Fibroblast of peridontal ligament (primary cell): ENCODE results near the gene NEB.
"Not testable (repeated sequence)": the region's sequence is repeated elsewhere in the genome, so short reads cannot be mapped to it uniquely, and the experiment has no call there.

Source experiments
- DNase-seq: peaks from one replicate; pipeline ENCODE4 v3.0.0-alpha.2; 2010; ENCODE audit errors: extremely low read depth

Gene NEB

DNA sequence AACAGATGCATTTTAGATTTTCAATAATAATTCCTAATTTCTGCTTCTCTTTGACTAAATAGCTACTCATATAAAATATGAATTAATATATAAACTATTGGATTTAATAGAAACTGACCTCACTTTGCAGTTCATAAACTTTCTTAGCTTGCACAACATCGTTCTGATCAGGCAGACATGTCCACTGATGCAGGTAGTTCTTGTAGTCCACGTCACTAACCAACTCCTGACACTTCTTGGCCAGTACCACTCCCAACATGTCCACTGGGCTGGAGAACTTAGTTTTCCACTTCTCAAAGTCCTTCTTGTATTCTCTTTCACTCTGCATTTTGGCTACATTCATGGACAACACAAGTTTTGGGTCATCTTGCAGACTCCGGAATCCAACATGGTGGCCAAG lies 83.8 kb downstream of the NEB start:
- no peak for DNase-seq

DNA sequence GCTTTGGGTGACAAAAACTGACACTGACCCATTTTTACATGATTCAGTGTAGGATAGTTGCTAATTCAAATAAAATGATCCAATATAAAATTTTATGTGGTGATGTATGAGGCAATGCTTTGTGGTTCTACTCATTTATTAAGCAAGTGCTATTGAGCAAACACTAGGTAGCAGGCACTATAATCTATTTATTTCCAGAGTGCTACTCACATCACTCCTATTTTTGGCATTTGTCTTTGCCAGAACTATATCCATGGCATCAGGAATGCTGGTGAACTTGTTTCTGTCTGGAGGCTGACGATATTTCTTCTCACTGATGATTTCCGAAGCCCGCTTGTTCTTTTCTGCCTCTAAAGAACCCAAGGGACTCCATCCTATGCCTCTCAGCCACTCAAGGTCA lies 84.3 kb downstream of the NEB start:
- DNase-seq, result no peak

DNA sequence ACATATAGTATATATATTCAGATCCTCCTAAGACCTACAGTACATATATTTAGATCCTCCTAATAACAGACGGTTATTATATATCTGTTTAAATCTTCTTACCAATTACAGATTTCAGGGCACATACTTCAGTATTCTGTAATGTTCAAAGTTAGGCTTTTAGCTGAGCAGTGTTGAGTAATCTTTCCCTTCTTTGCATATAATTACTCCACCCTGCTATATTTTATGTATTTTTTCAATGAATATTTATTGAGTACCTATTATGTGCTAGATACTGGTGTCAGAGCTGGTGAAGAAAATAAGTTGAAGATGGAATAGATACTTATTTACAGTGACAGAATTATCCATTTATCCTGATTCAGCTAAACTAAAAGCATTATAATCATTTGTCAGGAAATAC lies 84.9 kb downstream of the NEB start:
- DNase-seq, result no peak

DNA sequence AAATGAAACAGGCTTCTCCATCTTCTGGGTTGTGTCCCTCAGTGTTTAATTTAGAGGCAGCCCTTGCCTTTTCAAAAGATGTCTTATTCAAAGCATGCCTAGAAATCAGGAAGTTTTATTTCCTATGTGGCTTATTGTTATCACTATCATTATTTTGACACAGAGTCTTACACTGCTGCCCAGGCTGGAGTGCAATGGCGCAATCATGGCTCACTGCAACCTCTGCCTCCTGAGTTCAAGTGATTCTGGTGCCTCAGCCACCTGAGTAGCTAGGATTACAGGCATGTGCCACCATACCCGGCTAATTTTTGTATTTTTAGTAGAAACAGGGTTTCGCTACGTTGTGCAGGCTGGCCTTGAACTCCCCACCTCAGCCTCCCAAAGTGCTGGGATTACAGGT lies 87.8 kb downstream of the NEB start:
- not testable (repeated sequence) for DNase-seq

DNA sequence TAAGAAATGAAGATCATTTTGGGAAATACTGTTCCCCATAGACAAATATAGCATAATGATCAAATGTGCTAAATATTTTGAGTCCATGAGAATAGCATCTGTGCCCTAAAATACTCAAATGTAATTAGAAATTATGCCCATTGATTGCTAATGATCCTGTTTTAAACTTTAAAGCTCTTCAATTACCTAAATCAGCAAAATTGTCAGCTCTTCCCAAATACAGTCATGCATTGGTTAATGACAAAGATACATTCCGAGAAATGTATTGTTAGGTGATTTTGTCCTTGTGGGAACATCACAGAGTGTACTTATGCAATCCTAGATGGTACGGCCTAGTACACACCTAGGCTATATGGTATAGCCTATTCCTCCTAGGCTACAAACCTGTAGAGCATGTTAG lies 89.7 kb downstream of the NEB start:
- no peak for DNase-seq

DNA sequence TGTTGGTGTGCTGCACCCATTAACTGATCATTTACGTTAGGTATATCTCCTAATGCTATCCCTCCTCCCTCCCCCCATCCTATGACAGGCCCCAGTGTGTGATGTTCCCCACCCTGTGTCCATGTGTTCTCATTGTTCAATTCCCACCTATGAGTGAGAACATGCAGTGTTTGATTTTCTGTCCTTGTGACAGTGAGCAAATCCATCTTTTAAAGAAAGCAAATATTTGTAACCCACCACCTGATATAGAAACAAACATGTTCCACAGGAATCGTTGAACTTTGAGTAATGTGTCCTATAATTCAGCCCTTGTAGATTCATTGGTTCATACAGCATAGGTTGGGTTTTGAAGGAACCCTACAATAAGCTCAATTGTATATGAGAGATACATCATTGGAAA lies 92.4 kb downstream of the NEB start:
- DNase-seq, result not testable (repeated sequence)

DNA sequence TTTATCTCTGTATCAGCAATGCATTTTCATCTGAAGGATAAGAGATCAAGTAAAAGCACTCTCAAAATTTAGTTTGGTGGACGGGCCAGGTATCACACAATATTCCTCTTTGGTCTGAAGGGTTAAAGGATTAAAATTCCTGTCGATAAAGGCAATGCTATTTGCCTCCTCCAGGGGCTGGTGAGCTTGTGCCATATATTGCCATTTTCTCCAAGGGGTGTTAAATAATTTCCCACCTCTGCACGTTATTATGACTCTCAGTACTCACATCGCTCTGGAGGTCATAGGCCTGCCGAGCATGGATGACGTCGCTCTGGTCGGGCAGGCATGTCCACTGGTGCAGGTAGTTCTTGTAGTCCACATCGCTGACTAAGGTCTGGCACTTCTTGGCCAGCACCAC lies 94.2 kb downstream of the NEB start:
- DNase-seq, result no peak

DNA sequence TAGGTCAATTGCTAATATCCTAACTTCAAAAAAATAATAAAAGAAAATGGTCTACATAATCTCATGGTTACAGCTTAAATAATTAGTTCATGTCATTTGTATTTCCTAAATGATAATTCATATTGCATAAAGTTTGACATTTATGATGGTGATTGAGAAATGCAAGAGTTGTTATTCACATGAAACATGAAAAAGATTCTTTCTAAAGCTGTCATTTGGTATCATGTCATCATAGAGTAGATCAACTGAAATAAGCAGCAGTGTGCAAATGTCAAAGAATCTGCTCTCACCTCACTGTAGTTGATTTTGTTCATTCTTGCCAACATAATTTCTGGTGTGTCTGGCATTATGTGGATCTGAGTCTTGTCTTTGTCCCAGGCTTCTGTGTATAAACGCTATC lies 95.3 kb downstream of the NEB start:
- no peak for DNase-seq

DNA sequence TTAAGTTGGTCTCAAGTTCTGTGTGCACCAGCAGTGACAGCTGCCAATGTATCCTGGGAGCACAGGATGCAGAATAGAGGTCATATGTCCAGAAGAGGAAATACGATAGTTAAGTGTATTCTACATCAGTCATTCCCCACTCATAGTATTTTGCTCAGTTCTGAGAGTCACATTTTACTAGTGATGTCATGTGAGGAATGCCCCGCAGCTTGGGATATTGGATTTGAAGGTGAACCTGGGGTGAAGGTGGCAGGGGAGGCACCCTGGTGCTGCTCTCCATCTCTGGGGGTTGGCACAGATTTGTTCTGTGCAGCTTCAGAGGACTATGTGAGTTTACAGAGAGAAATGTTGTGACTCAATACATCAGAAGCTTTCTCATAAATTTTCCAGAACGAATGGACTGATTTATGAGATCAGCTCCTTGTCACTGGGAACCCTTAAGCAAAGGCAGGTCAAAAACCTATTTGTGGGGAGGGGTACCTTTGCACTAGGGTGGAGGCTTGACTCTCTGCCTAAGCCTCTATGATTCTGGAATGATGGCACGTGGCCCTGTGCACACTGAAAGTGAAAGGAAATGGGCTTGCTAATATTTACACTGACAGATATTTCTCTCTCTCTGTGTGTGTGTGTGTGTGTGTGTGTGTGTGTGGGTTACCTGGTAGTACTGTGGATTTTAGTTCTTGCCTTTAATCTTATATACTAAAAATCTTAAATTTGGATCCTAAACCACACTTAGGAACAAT lies 95.9 kb downstream of the NEB start:
- no peak for DNase-seq

DNA sequence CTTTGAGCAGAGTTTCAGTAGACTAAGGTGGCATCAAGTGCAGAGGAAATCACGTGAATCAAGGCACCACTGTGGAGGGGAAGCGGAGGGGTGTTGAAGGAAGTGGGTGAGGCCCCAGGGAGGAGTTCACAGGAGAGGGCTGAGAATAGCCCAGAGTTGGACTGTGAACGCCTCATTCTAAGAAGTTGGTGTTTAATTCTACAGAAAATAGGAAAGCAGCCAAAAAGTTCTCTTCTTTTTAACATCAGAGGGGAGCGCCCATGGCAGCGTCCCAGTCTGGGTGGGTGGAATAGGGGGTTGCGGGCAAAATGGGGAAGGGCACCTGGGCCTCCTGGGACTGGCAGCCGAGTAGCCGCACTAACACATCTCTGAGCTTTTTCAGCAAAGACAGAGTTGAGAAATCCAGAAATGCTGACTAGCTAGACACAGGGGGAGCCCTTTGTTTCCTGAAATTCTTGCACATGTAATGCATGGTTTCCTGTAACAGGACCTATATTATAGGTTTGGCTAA lies 97.0 kb downstream of the NEB start:
- DNase-seq, result no peak

DNA sequence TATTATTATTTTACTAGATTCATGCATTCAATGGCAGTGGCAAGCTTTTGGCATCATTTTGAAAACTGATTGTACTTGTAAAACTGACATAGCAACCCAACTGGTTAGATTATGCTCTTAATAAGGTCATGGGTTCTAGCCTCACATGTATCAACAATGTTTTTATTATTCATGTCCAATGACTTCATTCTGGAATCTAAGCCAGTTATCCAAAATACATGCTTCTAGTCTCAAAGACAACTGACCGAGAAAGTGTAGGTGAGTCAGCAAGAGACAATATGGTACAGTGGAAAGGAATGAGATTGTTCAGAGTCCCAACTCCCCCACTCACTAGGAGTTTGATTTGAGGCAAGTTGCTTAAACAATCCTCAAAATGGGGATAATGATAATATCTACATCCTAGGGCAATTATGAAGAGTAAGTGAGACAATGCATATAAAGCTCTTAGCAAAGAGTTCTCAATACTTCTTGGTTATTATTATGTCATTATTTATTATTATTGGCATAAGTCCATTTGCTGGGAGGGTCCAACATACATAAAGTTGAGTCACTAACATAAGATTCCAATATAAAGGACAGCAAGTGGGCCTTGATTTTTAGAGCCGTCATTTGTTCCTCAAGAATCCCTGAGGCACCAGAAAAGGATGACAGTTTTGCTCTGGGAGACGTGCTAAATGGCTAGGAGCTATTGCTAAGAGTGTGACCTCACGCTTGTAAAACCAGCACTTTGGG lies 99.4 kb downstream of the NEB start:
- no peak for DNase-seq

DNA sequence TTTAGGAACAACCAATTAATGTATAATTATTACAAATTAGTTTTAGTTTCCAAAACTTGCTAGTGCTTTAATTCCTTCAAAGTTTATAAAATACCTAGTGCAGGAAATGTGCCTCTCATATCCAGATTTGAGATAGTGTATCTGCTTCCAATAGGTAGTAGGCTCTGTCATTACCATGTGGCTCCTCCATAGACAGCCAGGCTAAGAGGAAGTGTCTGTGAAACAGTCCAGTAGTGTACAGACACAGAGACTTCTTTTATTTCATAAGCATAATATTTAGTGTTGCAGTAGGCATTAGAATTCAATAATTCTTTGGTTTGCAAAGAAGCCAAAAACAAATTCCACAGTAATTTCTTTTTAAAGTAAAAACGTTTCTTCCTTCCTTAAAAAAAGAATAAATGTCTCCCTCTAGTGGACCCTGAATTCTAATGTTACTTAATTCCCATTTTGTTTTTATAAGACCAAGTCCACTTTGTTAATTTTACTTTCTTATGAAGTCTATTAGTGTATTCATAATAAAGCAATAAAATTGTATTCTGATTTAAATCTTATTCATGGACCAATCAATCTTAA lies 101.2 kb downstream of the NEB start:
- peak; percentile 53 for DNase-seq

DNA sequence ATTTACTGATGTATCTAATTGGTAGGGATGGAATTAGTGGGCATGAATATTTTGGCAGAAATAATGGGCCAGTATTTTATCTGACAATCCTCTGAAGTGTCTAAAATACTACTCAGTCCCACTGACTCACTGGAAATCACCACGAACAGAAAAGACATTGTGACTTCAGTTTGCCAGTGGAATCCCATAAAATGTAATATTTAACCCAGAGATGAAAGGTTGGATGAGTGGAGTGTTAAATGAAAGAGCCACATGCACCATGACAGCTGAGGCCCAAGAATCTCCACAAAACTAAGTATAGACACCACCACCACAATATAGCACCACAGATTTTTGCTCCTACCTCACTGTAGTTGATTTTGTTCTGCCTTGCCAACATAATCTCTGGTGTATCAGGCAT lies 103.9 kb downstream of the NEB start:
- no peak for DNase-seq

DNA sequence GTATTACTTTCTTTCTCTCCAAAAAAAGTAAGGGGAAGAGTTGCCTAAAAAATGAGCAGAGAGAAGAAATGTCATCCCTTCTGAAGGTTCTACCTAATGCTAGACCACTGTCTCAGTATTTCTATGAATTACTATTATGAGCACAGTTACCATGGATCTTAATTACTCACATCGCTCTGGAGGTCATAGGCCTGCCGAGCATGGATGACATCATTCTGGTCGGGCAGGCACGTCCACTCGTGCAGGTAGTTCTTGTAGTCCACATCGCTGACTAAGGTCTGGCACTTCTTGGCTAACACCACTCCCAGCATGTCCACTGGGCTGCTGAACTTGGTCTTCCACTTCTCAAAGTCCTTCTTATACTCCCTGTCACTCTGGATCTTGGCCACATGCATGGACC lies 106.9 kb downstream of the NEB start:
- no peak for DNase-seq

DNA sequence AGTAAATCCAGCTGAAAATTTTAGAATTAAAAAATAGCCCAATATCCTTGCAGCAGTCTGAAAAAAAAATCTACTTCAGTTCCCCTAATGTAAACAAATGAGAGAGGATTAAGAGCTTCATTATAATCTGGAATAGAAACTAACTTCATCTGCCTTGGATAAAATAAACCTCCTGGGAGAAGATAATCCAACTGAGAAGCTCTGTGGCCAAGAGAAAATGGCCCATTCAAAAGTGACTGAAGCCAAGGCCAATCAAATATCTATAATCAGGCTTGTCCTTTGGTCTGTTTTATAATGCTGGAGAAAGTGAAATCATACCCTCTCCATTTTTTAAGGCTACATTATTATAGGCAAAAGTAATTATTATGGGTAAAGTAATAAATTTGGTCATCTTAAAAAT lies 110.0 kb downstream of the NEB start:
- DNase-seq, result no peak

DNA sequence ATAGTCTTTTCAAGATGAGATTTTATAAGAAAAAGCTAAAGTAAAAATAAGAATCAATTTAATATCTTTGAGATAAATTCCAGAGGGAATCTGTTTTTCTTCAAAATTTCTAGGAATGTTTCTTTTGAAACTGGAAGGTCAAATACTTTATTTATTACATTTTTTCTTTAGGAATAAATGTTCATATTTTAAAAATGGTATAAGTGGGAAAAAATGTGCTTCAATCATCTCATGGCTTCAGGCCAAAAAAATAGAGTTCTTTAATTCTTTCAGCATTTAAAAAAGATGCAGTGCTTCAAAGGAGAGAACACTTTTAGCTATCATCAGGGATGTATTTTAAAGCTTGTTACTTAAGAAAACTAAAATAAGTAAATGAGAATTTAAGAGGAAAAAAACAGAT lies 110.6 kb downstream of the NEB start:
- DNase-seq, result no peak

DNA sequence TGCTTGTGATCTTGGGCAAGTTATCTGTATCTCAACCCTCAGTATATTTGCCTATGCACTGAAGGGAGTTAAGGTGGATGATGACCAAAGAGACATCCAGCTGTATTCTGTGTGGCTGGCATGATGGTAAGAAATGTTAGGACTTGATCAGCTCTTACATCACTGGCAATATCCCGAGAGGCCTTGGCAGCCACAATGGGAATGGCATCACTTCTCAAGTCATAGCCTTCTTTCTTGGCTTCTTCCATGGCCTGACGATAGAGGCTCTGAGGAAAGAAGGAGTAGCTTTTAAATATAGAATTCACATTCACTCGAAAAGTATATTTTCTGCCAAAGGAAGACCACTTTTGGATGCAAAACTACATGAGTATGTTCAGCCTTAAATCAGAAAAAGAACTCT lies 113.5 kb downstream of the NEB start:
- DNase-seq, result no peak

DNA sequence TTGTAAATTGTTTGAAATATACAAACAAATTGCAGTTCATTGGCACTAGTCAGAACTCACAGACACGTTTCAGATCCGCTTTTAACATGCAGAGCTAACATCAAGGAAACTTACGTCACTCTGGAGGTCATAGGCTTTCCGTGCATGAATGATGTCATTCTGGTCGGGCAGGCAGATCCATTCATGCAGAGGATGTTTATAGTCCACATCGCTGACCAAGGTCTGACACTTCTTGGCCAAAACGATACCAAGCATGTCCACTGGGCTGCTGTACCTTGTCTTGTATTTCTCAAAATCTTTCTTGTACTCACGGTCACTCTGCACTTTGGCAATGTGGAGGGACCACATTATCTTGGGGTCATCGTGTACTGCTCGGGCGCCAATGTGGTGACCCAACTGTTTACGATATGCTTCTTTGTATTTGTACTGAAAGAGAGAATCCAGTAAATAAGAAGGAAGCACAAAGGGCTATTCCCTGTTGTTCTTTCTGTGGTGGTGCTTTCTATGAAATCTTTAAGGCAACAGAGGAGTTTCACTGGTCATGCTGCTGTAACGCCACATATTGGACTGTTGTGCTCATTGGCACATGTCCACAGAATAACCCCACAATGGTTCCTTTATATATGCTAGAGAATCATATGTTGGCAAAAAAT lies 114.8 kb downstream of the NEB start:
- no peak for DNase-seq

DNA sequence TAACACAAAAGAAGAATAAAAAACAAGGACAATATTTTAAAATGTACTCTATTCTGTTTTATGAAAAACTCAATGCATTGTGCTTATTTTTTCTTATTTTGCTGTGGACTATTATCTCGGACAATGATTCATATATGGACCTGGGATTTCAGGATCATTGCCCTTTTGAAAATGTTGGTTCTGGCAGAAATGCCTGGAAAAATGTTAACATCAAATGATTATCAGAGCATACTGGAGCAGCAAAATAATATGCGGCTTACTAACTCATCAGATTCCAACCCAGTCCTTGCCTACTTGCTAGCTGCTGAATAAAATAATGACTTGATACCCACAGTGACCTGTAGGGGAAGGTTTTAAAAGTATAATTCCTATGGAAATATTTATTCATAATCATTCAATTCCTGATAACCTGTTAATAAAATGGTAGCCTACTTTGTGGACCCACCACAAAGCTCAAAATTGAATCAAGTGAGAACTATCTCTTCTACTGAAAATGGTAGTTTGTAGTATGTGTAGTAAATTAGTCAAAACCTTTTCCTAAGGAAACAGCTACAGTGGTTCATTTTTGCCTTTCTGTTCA lies 117.4 kb downstream of the NEB start:
- no peak for DNase-seq

DNA sequence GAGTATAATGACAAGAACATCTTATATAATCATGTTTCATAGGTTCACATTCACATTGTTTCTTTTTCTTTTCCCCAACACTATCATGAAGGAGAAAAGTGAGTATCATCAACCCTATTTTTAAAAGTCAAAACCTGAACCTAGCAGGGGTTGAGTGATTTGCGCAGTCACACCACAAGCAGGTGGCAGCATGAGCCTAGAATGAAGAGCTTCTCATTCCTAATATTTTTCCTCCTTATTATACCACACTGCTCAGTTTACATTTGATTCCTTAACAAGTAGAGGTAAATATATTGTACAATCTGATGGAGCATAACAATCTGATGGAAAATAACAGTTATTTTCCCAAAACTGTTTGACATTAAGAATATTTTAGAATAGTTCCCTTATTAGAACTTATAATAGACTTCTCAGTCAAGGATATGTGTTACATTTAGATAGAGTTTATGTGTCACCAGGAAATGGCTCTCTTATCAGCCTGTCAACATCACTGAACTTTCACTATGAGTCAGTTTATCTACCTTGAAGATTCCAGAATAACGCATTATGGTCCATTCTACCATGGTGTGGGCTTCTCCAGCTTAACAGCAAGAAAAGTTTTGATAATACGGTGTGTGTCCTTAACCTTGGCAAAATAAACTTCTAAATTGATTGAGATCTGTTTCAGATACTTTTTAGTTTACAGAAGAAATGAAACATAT lies 119.5 kb downstream of the NEB start:
- DNase-seq, result no peak

DNA sequence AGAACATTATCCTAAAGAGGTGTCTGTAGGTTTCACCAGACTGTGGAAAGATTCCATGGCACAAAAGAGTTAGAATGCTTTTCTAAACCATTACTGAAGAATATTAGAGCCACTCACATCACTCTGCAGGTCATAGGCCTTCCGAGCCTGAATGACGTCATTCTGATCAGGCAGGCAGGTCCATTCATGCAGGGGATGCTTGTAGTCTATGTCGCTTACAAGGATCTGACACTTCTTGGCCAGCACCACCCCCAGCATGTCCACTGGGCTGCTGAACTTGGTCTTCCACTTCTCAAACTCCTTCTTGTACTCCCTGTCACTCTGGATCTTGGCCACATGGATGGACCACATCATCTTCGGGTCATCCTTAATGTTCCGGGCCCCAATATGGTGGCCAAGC lies 120.1 kb downstream of the NEB start:
- no peak for DNase-seq

DNA sequence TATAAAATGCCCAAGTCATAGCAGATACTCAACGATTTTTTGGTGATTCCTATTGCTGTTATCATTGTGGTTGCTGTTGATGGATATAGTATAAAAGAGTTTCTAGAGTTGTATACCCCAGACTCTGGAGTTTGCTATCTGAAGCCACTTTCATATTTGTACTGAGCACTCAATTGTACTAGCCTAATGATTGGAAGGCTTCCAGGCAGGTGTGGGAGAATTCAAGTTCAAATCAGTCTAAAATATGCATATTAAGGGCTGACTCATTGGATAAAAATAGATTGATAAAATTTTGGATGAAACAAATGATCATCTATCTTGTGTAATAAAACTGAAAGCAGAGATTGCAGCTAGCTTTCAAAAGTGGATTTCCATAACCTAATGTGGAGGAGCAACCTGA lies 122.9 kb downstream of the NEB start:
- DNase-seq, result no peak
